NCI-H526 treated with DMSO at 0.1 percent for 48 hours (cell line): ENCODE results near the gene TRPV5.

Experiments used
- DNase-seq: peaks from one replicate; lab custom pipeline; 2025; lab: John Stamatoyannopoulos, UW

TRPV5 gene

DNA sequence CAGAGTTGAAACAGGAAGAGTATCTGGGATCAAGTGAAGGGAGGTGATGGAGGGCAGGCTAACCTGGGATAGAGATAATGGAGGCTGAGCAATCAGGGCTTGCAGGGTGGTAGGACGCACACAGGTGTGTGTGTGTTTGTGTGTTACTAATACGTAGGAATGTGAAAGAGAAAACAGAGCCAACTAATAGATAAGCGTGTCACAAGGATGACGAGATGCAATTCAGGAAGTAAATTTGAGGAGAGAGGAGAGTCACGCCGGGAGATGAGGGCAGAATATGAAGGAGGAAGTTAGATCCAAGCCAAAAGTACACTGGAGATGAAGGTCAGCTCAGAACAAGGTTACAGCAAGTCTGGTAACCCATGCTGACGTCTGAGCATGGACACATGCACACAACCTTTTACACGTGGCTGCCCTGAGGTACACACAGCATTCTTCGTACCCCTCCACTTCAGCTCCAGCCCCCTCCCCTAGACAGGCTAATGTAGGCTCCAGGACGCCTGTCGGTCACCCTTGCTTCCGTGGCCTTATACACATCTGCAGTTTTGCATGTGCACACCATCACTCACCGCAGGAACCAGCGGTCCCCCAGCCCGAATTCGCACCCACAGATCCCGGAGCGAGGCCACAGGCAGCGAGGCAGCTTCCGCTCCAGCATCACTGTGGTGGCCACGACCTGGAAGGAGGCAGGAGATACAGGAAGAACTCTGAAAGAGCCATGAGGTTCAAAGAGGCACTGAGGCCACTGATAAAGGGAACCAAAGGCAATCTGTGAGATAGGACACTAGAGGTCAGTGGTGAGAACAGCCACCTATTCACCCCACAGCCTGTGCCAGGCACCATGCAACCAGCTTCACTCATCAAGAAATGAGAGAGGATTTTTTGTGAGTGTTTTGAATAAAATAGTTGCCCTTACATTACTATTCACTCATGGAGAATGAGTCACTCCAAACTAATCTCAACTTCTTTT, 24.3 kb downstream of the TRPV5 start:
- DNase-seq, result no peak

DNA sequence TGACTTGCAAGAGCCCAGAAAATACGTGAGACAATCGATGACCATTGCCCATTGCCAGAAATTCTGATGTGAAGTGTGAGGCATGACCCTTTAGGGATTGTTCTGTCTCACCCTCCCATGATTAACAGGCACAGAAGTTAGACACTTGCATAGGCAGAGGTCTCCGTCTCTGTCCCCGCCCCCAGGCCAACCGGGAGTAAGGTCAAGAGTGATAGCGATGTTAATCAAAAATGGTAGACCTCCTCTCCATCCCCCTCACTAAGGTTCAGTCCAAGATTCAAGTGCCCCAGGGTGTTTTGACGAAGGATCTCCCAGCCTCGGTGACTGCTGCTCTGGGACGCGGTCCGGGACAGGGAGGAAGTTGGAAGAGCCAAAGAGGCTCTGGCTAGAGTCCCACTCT, 25.3 kb downstream of the TRPV5 start:
- no peak for DNase-seq

DNA sequence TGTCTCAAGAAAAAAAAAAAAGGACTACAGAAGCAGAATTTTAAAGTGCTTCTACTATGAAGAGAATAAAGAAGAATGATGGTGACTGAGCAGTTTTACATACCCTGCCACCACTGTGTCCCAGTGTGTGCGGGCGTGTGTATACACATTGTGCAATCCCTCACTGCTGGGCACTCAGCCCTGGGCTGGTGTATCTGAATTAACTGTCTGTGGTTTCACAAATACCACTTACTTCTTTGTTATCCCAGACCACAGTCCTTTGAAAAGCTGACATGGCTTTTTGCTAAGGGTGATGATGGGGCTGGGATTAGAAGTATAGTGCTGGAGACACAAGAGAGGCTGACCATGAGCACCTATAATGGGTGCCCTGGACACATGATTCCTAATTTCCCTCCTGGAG, 26.9 kb downstream of the TRPV5 start:
- DNase-seq, result no peak

DNA sequence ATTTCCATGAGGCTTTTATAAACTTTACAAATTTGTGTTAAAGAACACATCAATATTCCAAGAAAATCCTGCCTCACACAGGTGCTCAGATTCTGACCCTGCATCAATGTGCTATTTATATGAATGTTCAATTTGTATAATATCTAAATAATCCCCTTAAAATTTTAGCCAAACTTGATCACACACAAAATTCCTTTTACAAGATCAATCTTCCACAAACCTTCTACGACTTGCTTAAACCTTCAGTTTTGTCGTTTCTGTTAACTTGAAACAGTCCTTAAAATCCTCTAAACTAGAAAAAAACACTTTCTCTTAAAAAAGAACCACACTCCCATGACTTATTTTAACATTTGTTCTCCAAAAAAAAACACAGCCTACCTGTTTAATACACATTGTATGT, 27.8 kb downstream of the TRPV5 start:
- DNase-seq, result no peak

DNA sequence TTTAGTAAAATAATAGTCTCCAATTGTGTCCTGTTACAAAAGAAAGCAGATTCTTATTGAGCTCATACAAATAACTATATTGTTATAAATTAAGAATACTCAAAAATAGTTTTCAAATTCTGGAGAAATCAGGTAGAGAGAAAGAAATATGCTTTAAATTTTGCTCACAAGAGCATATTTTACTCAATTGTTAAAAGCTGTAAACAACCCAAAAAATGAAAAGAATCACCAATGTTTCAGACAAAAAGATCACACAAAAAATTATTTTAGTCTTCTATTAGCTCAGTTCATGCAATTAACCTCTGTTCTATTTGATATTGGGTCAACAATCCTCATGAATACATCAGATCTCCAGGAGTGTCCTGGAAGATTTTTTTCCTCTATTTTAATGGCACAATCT, 29.4 kb downstream of the TRPV5 start:
- DNase-seq, result no peak

DNA sequence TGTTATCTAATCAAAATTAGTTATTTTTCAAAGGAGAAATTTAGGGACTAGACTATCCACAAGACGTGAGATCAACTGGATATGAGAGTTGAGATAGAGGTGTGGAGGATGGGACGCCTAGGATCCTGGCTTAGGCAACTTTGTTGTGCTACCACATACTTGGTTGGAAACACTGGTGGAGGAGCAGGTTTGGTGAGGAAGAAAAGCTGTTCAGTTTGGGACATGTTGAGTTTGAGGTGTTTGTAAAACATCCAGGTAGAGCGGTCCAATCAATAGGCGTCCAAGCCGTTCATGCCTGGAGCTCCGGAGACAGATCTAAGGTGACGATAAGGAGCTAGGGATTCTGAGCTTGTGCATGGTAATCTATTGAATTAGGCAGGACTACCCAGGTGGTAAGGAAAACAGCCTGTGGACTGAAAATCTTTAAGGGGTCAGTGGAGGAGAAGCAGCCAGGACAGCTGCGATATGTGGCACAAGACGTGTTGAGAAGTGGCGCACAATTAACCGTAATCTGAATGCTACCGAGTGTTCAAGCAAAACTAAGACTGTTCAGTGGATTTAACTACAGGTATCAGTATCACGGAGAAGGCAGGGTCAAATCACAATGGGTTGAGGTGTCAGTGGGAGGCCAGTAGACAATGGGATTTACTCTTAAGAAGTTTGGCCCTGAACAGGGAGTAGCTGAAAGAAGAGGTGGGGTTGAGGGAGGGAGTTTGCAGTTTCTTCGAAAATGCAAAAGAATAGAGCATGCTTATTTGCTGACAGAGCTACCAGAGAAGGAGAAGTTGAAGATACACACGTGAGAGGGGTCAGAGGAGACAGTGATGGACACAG, 31.9 kb downstream of the TRPV5 start:
- DNase-seq, result no peak

DNA sequence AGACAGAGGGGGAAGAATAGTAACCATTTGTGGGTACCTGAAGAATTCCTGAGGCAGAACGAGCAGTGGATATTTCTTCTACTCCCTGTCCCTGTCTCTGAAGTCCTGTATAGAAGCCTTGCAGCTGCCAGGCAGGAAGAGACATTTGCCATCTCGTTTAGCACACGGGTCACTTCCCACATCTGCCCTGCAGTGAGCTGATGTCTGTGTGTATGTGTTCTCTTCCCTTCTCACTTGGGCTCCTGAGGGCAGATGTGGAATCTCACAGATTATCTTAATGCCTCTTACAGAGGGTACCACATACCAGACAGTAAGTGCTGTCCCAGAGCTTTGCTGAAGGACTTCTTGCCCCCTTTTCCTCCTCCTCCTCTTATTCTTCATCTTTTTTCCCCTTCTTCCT, 33.9 kb downstream of the TRPV5 start:
- no peak for DNase-seq

DNA sequence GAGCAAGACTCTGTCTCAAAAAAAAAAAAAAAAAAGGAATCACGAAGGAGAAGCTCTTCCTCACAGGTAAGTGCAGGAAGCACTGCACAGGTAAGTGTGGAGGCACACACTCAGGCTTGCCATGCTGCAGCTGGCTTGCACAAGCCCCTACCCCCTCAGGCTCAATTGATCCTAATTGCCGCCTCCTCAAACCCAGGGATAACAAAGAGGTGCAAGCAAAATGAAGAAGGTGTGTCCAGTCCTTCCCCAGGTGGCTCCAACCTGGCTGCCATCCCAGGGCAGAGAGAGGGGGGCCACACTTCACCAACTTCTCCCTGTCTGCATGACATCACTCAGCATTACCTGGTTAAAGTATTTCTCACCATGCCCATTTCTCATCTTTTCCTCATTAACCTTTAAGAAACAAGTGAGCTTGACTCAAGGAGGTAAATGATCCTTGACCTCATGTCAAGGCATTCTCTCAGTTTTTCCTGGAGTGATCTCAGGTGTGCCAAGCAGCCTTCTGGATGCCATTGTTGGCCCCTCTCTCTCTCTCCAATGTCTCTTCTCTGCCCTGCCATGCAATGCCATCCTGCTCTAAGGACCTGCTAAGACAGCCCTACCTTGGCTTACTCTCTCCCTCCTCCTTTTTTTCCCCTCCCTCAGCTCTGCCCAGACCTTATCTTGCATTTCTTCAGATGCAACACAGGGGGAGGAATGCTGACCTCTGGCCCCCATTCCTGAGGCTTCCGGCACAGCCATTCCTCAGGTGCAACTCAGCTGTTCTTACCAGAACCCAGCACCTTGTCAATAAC, 35.0 kb downstream of the TRPV5 start:
- no peak for DNase-seq

DNA sequence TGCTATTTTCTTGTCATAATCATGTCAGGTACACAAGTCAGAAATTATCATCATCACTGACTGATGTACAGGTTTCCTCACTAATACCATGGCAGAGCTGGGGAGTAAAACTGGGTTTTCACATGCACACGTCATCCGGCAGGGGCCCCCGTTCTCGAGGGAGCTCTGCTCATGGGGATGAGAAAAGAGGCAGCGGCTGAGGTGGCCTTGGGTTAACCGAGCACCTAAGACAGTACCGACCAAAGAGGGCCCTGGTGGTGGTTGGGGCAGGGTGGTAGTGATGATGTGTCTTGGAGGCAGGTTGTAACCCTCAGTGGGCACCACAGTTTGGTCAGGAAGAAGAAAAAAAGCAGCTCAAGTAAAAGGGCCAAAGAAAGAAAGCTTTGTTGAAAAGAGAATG, 35.9 kb downstream of the TRPV5 start:
- no peak for DNase-seq

DNA sequence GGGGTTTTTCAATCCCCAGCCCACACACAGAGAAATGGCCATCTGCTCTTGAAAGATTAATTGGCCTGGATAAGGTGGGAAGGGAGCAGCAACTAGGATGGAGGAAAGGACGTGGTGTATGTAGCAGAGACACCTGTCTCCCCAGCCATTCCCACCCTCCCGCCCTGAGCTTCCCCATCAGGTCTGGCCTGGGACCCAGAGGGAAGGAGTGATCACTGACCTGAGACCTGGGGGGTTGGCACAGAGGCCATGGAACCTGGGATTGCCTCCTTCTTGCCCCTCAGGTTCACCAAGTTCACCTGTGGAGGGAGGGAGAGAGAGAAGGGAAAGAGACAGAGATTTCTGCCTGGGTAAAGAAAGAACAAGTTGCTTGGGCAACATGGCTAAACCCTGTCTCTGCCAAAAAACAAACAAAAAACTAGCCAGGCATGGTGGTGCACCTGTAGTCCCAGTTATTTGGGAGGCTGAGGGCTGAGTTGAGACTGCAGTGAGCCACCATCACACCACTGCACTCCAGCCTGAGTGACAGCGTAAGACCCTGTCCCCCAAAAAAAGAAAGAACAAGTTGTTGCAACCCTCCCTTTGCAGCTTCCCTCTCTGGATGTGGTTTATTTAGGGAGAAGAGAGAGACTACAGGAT, 36.7 kb downstream of the TRPV5 start:
- no peak for DNase-seq

DNA sequence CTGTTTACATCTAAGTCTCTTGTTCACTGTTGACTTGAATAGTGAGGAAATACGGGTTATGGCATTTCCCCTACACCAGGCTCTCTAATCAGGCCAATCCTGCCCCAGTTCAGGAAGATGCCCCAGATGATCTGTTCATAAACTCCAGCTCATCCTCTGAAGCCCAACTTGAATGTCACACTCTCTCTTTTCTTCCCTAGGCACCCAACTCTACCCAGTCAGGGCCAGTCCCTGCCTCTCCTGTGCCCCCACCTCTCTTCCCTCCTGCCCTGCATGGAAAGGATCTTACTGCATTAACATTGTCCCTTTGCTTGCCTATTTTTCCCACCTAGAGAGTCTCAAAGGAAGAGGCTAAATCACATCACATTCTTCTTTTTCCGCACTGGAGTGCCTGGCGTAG, 37.4 kb downstream of the TRPV5 start:
- DNase-seq, result no peak

DNA sequence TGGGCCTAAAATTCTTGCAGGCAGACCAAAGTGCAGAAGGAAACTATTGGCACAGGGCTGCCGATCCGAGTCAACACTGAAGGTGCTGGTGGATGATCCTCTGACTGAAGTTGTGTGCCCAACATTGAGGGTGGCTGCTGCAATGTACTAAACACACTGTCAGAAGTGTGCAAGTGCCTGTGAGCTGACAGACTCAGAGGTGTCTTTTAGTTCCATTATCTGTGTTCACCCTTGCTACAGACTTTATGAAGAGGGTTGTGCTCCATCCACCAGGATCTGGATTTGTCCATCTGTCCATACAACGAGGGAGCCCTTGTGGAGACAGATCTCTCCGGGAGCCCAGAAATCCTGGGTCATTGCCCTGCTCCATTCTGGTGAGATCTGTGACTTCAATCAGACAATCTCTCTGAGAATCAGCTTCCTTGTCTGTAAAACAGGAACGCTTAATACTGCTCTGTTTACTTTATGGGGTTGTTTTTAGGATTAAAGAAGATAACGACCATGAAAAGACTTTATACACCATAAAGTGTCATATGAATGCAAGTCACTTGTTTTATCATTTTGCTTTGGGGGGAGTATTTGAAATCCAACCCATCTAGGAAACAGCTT, 38.5 kb downstream of the TRPV5 start:
- no peak for DNase-seq

DNA sequence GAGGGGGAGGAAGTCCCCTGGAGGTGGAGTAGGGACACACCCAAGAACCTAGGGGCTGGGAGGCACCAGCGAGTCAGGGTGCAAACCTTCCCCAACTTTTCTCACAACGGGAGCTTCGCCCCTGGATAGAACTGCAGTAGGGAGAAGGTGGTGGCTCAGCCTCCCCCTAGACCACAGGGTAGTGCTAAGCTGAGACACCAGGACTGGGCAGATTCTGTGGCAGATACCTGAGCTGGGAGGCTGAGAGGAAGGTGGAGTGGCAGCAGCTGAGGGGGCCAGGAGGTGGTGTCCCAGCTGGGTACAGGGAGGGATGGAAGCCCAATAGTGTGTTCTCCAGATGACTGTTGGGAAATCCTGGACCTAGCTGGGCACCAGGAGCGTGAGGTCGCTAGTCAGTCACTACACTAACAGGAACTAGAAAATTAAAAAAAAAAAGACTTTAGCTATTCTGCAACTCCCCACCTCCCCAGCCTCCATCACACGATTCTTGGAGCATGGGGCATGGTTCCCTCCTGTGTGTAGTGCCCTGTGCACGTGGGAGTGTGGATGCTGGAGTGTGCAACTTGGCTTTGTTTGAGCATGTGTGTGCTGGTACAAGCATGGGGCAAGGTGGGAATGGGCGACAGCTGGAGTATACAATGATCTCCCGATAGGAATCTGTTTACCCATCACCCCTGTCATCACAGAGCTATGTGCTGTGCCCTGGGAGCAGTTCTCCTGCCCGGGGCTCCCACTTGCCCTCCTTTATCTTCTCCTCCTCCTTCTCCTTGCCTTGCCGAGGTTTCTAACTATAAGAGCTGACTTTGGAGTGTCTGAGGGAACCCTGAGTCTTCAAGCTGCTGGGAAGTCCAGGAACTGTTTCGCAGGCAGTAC, 39.2 kb downstream of the TRPV5 start:
- no peak for DNase-seq

DNA sequence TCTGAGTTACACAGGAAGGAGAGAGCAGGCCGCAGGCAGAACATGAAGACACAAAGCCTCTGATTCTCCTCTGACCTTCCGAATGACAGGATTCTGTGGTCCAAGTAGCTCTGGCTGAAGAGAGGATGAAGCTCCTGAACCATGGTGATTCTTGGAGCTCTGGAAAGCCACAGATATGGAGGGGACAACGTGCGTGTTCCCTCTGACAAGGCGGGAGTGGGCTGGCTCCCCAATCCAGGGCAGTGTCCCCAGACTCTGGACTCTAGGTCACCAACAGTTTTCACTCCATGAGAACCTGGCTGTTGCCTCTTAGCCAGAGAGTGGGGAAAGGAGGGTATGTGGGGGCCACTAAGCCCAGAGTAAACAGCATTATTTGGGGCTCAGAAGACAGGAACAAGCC, 40.6 kb downstream of the TRPV5 start:
- no peak for DNase-seq

DNA sequence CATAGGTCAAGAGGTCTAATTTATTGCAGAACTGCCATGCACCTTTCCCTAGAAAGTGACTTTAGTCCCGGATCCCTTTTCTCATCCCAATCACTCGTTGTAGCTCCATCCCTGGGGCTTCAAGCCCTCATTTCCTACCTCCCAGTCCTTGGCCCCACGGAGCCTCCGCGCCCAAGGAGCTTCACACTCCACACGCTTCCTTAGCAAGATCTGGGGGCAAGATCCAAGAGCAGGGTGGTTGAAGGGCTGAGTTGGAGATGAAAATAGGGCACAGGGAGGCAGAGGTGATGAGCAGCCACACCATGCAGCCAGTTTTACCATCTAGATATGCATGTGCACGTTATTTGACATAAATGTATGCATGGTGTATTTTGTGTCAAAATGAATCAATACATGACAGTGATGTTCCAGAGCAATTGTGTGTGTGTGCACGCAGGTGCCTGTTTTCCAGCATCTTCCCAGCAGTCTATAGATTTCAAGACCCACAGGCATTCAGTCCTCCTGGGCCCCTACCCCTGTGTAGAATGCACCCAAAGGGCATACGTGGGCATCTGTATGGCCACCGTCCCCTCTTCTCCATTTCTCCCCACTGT, 42.0 kb downstream of the TRPV5 start:
- DNase-seq, result no peak

DNA sequence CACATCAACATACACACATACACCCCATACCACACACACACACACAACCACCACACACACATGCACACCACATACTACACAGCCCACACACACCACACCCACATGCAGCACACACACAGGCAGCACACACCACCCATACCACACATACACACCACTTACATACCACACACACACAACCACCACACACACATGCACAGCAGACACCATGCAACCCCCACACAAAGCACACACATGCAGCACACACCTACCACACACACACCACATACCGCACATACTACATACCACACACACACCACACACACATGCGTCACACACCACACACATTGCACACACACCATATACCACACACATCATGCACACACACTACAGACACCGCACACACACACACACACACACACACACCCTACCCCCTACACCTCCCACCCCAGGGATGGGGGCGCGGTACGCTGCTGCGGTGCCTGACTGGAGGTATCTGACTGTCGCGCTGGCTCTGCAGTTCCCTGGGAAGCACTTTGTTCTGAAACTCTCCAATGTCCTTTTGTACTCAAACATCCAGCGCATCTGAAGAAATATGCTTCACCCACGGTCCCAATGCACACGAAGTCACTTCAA, 42.6 kb downstream of the TRPV5 start:
- no peak for DNase-seq

DNA sequence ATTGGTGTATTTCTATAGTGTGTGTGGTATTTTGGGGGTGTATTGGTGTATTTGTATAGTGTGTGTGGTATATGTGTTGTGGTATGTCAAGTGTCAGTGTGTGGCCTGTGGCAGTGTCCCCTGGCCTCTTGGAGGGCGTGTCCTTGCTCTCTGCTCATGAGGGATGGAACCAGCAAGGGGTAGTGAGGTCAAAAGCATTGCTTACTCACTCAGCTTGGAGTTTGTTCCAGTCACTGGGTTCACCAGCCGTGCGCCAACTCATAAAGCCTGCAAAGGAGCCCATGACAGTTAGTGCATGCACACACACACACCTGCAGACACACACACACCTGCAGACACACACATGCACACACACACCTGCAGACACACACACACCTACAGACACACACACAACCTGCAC, 43.7 kb downstream of the TRPV5 start:
- DNase-seq, result no peak

DNA sequence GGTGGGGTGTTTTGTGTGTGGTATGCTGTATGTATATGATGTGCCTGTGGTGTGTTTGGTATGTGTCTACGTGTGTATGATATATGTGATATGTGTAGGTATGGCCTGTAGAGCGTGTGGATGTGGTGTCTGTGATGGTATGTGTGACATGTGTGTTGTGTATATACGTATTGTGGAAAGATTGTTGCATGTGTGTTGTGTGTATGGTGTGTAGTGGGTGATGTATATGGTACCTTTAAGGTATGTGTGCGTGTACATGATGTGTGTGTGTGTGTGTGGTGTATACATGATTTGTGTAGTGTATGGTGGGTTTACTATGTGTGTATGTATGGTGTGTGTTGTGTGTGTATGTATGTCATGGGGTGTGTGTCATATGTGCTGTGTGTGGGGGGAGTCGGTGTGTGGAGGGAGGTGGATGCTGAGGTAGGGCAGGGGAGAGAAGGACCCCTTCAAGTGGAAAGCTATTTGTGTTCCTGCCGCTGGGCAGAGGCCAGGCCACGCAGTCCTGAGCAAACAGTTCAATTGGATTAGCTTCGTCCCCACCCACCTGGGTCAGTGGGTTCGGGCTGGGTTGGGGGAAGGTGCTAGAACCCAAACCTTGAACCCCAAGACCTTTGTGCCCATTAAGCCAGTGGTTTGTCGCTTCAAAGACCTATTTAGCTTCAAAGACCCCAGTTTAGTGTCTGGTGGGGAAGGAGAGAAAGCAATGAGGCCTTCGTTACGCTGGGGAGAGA, 46.1 kb downstream of the TRPV5 start:
- no peak for DNase-seq

DNA sequence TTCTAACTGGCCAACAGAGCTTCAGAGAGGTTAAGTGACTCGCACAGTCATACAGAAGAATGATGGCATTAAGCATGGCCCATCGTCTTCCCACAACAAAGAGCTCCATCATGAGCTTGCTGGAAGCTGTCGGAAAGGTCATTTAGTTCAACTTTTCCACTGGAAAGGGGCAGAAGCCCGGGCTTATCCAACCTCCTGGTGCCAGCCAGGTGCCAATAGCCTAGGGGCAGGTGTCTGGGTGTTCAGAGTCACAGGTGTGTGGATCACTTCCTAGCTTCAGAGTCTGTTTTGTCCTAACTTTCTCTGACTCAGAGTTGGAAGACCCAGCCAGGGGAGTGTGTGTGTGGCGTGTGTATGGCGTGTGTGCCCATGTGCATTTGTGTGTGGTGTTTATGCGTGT, 46.7 kb downstream of the TRPV5 start:
- DNase-seq, result no peak
